Fibroblast of pulmonary artery (primary cell): ENCODE measurements around the gene ZNF316.

Experiments
- DNase-seq: peaks from one replicate; pipeline ENCODE4 v3.0.0-alpha.2; 2010; ENCODE audit warnings: low read depth
- H3K4me3 ChIP-seq: replicated peaks from 2 replicates; pipeline ENCODE4 v1.5.1; 2011; ENCODE audit warnings: low read depth, mild to moderate bottlenecking, control low read depth, low read length, moderate library complexity
- CTCF ChIP-seq: IDR thresholded peaks from 2 replicates; pipeline ENCODE4 v1.5.1; 2011; ENCODE audit warnings: mild to moderate bottlenecking, control low read depth, low read length, inconsistent platforms; ENCODE audit errors: missing control alignments

ZNF316 gene

GRCh38 chr7:6636741-6637543 lies at the start of gene ZNF316:
Gene ZNF316 (plus strand): TSS chr7:6637318. CDS start chr7:6642410, 5,092 bp downstream.
- DNase-seq = peak; percentile 52

GRCh38 chr7:6588566-6588965 lies 48.6 kb upstream of the ZNF316 start:
- no peak for TF ChIP-seq CTCF
- H3K4me3 ChIP-seq = no peak overlapping the region
- no peak for DNase-seq

More at GRCh38 chr7:6636741-6637543, at the start of gene ZNF316:
- no peak for TF ChIP-seq CTCF
- peak within 1 kb of the TSS; percentile 71 for H3K4me3 ChIP-seq

- H3K4me3 ChIP-seq = peak overlapping the region; percentile 31
- no peak for TF ChIP-seq CTCF
- no peak for DNase-seq
Observed at GRCh38 chr7:6589151-6589828, 47.8 kb upstream of the ZNF316 start.

- peak; percentile 84 for DNase-seq
- peak; percentile 17 for TF ChIP-seq CTCF
- peak within 1 kb of the TSS; percentile 70 for H3K4me3 ChIP-seq
Observed at GRCh38 chr7:6589829-6590644, 47.1 kb upstream of the ZNF316 start, which contains the start of gene INTS15. Gene INTS15 (plus strand): TSS chr7:6590021. CDS start chr7:6590284, 263 bp downstream.

GRCh38 chr7:6590645-6591110 lies 46.4 kb upstream of the ZNF316 start:
- no peak for TF ChIP-seq CTCF
- H3K4me3 ChIP-seq = peak overlapping the region; percentile 70
- DNase-seq = peak; percentile 23

GRCh38 chr7:6600093-6600492 lies 37.0 kb upstream of the ZNF316 start:
- no peak overlapping the region for H3K4me3 ChIP-seq
- TF ChIP-seq CTCF = no peak
- DNase-seq = no peak
